Left renal cortex interstitium (tissue), 4 donors: ENCODE data around the gene CUL7. TPM values are rescaled to one million over a fixed set of nuclear protein-coding genes. Genes with fewer than 3 reads are reported as not detected.

Experiments
- DNase-seq, 4 donors: peaks; one replicate each; pipeline ENCODE4 v3.0.0-alpha.2; 2013; ENCODE audit warnings: low read depth in 4 of 4, low spot score in 2 of 4, missing footprints in 1 of 4
- polyA plus RNA-seq, 4 donors: library from polyadenylated mRNA; unstranded; fragments of 120-200 nt; gene quantifications; one replicate each; pipeline ENCODE4 v1.2.1, GENCODE V29; 2013; ENCODE audit not compliant: insufficient read length in 4 of 4

Gene CUL7
- polyA plus RNA-seq, 4 donors, result 46.0 to 63.7 (median 52.2) TPM

DNA sequence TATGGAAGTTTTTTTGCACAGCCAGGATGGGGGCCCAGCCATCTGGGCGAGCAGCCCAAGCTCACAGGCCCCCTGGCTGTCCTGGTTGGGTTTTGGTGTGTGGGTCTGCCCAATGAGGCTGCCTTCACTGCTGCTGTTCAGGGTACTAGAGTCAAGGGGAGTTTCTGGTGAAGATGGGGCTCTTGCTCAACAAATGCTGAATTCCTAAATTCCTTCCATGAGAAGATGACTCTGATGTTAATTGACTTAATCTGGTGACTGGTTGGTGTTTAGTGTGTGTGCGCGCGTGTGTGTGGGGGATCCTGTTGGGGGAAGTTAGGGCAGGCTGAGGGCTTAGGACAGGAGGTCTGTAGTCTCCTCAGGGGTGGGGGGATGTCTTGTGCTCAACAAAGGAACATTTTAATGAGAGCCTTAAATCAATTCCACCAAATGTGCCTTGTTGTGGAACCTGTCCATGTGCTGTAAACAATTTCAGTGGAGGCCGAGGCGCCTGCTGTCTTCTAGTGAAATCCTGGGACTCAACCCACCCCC lies 24.4 kb upstream of the CUL7 start:
- DNase-seq, result no peak

DNA sequence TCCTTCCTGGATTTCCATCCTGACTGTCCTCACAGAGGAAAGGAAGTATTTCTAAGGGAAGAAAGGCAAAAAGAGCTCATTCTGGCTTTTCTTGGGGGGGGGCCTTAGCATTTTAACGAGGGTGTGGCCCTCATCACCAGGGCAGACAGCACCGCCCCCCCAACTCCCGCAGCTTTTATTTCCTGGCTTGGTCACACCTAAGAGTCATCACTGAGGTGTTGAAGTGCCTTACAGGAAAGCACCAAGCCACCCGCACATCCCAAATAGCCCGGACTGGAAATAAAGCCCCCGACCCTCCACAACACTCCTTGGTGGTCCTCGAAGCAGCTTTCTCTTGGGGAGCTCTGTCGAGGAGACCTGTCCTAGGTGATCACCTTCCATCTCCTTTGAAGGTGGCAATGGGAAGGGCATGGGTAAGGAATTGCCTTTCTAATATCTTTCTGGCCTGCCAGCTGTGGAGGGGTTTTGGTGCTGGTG lies 23.7 kb upstream of the CUL7 start:
- DNase-seq, result no peak

DNA sequence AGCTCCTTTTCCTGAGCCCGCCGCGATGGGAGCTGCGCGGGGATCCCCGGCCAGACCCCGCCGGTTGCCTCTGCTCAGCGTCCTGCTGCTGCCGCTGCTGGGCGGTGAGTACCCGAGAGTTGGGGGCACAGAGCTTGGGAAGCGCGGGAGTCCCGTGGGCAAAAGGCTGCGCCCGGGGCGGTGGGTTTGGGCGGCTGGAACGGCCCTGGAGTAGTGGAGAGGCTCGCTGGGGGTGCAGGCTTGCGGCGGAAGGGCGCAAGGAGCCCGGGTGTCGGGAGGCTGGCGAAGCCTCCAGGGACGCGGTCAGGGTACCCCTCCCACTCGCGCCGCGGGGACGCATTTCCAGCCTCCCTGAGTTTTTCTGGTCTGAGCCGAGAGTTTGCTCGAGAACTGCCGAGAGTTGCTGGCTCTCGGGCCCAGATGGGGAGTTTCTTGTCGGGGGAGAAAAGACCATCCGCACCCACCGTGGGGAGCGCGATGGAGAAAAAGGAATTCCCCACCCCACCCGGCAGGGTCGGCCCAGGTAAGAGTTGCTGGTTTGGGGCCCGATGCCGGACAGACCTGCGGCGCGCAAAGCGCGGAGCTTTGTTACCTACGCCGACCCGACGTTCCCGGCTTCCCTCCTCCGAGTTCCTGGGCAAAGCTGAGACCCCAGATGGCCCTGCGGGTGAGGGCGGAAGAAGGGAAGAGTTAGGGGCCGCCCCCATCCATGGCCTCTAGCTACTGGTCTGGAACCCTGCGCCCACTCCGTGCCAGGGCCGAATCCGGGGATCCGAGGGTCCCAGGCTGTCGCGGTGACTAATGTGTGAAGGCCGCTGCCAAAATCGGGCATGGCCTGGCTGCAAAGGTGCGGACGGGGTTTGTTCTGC lies 23.0 kb upstream of the CUL7 start:
- DNase-seq, result no peak

DNA sequence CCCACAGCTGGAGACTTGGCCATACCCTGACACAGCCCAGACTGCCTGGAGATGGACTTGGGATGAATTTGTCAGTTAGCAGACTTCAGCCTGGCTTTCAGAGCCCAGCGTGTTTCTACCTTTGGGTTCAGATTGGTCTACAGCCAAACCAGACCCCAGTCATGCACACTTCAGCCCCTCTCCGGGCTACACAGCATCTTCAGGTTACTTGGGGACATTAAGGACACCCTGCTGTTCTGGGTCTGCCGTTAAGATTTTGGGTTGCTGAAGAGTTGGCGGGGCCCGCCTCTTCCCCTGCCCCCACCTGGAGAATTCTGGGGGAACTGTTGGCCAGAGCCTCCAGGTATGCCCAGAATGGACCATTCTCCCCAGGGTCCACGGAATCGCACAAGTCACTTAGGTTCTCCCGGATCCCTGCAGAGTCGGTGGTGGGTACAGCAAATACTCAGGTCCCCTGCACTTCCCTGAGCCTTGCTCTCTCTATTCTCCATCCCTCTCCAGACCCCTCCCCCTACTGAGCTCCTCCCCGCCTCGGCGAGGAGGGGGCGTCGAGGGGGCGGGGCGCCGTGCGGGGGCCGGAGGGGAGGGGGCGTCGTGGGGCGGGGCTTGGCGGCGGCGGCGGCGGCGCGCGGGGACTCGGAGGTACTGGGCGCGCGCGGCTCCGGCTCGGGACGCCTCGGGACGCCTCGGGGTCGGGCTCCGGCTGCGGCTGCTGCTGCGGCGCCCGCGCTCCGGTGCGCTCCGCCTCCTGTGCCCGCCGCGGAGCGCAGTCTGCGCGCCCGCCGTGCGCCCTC lies 22.2 kb upstream of the CUL7 start, which contains the start of gene PTK7:
Gene PTK7, plus strand, starts transcription at position 645 of the 794 bp plus-strand sequence. CDS start 175 bp downstream, outside the sequence.
- DNase-seq, result peak in 1 of 4 donors; percentile 77

DNA sequence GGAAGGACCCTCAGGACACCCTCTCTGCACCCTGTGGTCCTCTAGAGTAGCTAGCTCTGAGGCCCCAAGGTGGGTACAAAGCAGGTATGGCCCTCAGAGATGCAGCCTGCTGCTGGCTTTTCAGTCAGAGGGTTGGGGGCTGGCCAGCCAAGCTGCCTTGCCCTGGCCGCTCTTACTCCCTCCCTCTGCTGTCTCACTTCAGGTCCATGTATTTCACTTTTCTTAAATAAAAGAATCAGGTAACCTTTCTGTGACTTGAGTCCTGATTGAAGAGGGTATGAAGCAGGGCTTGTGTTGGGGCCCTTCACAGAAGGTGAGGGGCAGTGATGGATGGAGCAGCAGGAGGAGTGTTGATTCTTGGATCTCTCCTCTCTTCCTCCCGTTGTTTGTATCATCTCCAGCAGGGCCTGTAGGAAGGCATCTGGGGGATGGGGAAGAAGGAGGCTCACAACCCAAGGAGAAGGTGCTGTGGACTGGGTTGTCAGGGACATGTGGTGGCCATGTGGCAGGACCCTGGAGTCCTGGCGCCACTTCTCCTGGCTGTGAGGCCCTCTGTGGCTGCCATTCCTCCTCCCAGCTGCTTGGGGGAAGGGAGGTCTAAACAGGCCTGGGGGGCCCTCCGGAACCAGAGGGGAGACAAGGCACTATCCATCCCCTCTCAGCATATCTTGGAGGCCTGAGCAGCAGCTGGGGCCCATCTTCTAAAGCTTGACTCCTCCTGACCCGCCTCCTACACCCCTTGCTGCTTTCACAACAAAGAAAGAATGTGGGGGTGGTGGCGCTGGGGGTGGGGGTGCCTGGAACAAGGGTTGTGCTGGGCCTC lies 21.4 kb upstream of the CUL7 start:
- DNase-seq, result peak in 1 of 4 donors; percentile 36

DNA sequence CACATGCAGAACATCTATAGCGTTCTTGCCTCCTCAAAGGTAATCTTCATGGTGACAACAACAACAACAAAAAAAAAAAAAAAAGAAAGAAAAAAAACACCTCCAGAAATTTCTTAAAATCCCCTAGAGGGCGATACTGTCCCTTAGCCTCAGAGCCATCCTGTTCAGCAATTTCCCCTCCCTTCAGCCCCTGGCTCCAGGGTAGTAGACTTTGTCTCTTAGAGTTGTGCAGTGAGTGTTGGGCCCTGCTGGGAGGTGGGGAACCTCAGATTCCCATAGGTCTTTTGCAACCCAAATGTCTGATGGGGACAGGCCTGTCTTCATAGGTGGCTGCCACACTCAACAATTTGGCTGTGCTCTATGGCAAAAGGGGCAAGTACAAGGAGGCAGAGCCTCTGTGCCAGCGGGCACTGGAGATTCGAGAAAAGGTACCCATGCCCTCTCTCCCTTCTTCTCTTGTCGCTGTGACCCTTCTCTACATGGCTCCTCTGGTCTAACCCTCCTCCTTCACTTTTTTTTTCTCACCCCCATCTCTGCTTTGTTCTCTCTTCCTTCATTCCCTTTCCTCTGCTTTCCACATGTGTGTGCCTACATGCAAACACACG lies 16.5 kb upstream of the CUL7 start:
- DNase-seq, result peak in 1 of 4 donors; percentile 28

DNA sequence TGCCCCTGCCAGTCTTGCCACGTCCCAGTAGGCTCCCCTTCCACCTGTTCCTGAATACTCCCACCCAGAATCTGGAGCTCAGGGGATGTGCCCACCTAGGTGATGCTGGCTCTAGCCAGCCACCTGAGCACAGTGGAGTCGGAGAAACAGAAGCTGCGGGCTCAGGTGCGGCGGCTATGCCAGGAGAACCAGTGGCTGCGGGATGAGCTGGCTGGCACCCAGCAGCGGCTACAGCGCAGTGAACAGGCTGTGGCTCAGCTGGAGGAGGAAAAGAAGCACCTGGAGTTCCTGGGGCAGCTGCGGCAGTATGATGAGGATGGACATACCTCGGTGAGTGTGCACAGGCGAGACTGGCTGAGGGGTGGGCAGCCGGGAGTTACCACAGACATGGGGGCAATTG lies 9.2 kb upstream of the CUL7 start:
- no peak for DNase-seq

DNA sequence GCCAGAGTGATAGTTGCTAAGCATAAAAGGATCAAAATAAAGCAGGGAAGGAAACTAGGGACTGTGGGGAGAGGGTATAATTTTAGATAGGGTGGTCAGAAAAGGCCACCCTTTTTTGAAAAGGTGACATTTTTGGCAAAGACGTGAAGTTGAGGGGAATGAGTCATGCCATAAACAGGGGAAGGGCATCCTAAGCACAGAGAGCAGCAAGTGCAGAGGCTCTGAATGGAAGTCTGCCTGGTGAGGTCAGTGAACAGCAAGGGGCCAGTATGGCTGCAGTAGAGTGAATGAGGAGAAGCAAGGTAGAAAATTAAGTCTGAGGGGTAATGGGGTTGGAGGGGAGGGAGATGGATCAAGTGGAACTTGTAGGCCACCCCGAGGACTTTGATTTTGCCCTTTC lies 8.2 kb upstream of the CUL7 start:
- no peak for DNase-seq

DNA sequence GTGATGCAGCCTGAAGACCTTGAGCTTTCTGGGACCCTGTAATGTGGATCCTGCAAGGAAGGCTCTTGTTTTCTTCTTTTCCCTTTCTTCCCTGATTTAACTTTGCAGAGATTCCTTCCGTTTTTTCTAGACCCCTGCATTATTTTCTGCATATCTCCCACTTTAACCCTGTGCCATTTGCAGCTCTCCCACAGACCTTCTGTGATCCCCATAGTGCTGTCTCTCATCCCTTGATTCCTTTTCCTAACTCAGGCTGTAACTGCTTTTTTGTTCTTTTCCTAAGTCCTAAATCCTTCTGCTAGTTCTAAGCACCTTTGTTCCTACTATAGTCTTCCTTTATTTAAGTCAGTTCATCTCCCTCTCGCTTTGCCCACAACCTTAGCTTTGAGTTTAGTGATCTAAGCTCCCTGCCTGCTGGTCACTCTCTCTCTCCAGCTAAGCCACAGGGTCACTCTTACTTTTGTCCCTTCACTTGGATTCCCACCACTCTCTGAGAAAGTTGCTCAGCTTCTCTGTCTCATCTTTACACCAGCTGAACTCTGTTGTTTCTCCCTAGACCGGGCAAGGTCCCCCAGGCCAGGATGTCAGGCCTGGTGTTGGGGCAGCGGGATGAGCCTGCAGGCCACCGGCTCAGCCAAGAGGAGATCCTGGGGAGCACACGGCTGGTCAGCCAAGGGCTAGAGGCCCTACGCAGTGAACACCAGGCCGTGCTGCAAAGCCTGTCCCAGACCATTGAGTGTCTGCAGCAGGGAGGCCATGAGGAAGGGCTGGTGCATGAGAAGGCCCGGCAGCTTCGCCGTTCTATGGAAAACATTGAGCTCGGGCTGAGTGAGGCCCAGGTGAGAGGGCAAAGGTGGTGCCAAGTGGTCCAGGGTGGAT lies 7.3 kb upstream of the CUL7 start:
- no peak for DNase-seq

DNA sequence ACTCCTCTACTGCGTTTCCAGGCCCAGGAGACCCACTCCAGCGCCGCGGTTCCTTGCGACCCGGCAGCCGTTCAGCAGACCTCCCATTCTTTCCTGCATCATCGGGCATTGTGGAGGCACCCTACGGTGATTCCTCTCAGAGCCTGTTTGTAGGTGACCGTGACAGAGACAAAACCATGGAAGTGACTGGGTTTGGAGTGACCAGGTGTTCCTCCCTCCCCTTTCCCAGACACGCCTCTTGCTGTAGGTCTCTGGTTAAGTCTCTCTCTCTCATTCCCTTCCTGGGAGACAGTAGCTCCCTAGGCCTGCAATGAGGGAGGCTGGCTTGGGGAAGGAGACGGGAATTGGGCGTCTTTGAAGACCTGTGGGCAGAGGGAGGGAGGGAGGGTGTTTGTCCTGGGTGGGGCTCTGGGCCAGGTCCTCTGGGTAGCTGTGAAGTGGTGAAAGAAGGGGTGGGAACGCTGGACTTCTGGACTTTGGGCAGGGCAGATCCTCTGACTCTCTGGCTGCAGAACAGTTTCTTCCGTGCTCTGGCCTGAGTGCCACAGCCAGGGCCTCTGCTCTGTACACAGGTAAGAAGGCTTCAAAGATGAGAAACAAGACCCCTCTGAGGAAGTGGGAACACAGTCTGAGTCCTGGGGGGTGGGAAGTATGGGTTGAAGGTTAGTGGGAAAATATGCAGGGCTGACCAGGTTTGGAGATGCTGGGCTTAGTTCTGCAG lies 6.5 kb upstream of the CUL7 start:
- DNase-seq, result no peak

DNA sequence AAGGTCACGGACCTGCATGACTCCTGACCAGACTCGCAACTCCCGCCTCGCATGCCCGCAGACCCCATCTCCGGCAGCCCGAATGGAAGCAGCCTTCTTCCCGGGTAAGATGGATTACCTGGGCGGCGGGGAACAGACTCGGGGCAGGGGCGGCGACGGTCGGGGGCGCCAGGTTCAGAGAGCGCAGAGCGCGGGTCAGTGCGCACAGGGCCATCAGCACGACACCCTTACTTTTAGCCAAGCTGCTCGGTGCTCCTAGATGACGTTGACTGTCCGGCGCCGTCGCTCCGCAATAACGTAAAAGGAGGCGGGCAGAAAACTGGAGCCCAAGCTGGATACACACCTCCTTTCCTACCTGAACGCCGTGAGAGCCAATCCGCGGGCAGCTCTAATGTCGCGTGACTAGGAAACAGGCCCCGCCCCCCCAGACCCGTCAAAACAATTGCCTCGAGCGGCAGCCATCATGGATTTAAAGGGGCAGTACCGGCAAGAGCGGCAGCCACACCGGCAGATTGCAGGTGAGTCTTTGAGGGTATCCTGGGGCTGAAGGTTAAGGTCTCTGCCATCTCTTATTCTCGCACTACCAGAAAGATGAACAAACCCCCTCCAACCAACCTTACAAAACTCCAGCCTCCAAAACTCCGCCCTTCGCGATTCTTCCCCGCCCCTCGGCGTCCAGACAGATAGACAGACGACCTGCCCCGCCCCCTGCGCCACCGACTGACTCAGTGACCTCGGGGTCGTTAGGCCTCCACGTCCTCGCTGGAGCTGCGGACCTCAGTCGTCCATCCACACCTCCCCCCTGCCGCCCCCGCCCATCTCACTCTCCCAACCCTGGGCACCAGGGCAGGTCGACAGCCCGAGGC lies 5.8 kb upstream of the CUL7 start, which contains the start of the genes KLC4 and MRPL2:
Gene KLC4, plus strand, starts transcription at position 464 of the 866 bp plus-strand sequence. CDS start 1,705 bp downstream, outside the sequence.
Gene MRPL2, minus strand, starts transcription at position 267 of the 866 bp plus-strand sequence. Its CDS starts 53 bp downstream, at position 214.
- DNase-seq, result peak; percentile 89 to 98 (median 98)

DNA sequence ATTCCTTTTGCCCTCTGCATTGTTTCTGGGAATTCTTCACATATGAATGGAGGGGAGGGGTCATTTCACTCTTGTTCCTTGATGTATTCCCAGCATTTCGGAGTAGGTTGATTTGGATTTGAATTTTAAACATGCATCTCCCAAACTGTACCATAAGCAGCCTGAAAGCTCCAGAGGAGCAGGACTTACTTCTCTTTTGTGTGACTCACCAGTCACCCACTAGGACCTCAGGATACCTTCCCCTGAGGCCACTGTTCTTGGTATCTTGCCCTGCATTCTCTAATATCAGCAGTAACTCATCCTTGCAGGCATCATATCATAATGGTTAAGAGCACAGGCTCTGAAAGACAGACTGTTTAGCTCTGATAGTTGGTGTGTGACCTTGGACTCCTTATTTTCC lies 4.9 kb upstream of the CUL7 start:
- DNase-seq, result no peak

DNA sequence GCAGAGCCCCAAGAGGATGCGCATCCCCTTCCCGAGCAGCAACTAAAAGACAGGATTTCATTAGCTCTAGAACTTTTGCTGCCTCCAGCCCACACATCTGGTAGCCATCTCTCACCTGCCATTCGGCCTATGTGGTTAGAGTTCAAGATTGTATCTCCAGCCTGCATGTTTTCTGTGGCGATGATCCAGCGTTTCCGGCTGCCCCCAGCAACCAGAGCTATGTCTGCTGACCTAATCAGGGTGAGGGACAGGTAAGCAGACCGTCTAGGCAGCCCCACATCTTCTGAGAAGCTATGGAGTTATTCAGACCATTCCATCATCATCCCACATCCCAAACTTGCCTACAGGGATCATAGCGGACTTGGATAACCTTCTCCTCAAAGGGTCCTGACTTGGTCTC lies 2.3 kb upstream of the CUL7 start:
- no peak for DNase-seq

DNA sequence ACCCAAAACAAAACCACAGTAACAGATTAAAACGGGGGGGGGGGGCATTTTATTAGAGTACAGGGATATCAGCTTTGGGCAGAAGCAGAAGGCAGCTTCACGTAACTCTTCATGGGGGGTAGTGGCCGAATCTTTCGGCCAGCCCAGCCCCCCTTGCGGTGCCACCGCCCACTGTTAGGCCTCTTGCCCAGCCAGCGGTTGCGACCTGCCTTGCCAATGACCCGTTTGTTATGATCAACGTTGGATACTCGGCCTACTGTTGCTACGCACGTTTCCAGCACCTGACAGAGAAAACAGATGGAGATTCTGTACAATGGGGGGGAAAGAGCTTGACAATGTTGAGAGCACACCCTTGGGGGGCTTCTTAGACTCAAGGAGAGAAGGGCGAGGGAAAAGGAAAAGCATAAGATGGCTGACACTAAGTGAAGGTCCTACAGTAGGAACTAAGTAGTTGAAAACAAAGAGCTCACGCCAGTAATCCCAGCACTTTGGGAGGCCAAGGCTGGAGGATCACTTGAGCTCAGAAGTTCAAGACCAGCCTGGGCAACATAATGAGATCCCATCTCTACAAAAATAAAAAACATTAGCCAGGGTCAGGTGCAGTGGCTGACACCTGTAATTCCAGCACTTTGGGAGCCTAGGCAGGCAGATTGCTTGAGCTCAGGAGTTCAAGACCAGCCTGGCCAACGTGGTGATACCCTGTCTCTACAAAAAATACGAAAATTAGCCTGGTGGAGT lies 724 bp upstream of the CUL7 start:
- DNase-seq, result no peak

DNA sequence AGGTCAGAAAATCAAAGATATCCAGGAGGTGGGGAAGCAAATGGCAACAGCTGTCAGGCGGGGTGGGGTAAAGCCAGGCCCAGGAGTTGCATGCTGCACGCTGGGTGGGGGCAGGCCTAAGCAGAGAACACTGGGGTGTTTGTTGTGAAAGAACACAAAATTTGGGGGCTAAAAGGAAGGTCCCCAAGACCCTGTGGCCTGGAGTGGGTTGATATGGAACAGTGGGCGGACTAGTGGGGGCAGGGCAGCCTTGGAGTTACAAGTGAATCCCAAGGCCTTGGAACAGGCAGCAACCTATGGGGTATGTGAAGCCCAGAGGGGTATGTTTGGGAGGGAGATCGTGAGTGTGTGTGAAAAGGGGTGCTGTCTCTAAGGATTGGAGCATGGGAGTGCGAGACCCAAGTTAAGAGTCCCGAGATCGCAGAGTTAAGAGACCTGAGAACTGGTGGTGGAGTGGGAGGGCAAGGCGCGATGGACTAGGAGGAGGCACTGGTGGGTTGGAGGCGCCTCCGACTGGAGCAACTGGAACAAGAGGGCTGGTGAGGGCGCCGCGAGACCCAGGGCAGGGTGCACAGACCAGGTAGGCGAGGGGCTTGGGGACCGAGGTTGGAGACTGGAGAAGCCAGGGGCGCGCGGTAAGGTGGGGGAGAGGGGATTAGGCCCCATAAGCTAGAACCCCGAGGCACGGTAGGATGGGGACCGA lies 658 bp downstream of the CUL7 start:
- peak in 1 of 4 donors; percentile 17 for DNase-seq
